ENCODE measurements around the gene DIPK1A. TPM values are rescaled to one million over a fixed set of nuclear protein-coding genes. Genes with fewer than 3 reads are reported as not detected.
A peak's percentile ranks its signal among the peaks of the same experiment; 100 is the strongest.

Gene DIPK1A
- total and polyA plus RNA-seq, 9 donors, result 5.9 to 11.0 (median 9.1) TPM

DNA sequence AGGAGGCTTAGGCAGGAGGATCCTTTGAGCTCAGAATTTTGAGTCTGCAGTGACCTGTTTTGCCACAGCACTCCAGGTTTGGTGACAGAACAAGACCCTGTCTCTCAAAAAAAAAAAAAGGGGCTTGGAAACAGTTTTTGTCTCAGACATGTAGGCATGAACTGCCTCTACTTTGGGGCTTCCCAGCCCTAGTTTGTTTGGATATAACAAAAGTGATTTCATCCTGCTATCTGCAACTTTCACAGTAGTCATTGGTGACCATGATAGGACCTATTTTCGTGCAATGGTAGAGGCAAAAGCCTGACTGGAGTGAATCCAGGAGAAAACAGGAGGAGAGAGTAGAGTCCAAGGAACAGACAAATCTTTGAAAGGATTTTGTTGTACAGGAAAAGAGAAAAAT, 156.0 kb downstream of the DIPK1A start:
- Histone ChIP-seq H3K4me3 (ENCODE audit: low read length) (no peak overlapping the region), H3K9me3 (replicated peaks; ENCODE audit: control insufficient read depth, low read depth, low read length) (no peaks in the 10 kb centered on the region), H3K27me3 (ENCODE audit: control insufficient read depth, insufficient read depth, low read length) (no peaks in the 10 kb centered on the region), H3K27ac (ENCODE audit: low read length) (peak overlapping the region; percentile 1), H3K36me3 (ENCODE audit: control insufficient read depth, insufficient read depth, low read length) (no peaks in the 10 kb centered on the region), H3K4me1 (ENCODE audit: control insufficient read depth, insufficient read depth, low read length) (no peaks in the 10 kb centered on the region)
- WGBS (ENCODE audit: insufficient coverage), result 75% methylated on average over 1 of the region's 1 CpG
- DNase-seq, result no peak

DNA sequence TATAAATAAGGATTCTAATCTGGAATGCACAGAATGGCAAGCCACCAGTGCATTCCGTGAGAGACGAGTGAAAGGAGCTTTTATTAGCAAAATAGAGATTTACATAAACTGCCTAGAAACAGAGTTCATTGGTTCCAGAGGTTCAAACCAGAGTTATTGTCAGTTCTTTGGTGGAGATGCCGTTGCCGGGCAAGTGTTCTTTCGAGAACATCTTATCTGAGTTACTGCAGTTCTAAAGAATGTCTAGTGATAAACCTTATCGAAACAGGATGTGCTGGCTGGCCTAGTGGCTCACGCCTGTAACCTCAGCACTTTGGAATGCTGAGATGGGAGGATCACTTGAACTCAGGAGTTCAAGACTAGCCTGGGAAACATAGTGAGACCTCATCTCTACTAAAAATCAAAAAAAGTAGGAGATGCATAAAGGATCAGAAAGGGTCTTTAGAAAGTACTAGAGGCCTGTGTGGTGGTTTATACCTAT, 156.5 kb downstream of the DIPK1A start:
- Histone ChIP-seq H3K27ac (ENCODE audit: low read length) (peak overlapping the region; percentile 1), H3K9me3 (replicated peaks; ENCODE audit: control insufficient read depth, low read depth, low read length) (no peaks in the 10 kb centered on the region), H3K27me3 (ENCODE audit: control insufficient read depth, insufficient read depth, low read length) (no peaks in the 10 kb centered on the region), H3K4me1 (ENCODE audit: control insufficient read depth, insufficient read depth, low read length) (no peaks in the 10 kb centered on the region), H3K4me3 (ENCODE audit: low read length) (no peak overlapping the region), H3K36me3 (ENCODE audit: control insufficient read depth, insufficient read depth, low read length) (no peaks in the 10 kb centered on the region)
- peak; percentile 69 for DNase-seq
- WGBS (ENCODE audit: insufficient coverage), result 38% methylated on average over 4 of the region's 7 CpGs

DNA sequence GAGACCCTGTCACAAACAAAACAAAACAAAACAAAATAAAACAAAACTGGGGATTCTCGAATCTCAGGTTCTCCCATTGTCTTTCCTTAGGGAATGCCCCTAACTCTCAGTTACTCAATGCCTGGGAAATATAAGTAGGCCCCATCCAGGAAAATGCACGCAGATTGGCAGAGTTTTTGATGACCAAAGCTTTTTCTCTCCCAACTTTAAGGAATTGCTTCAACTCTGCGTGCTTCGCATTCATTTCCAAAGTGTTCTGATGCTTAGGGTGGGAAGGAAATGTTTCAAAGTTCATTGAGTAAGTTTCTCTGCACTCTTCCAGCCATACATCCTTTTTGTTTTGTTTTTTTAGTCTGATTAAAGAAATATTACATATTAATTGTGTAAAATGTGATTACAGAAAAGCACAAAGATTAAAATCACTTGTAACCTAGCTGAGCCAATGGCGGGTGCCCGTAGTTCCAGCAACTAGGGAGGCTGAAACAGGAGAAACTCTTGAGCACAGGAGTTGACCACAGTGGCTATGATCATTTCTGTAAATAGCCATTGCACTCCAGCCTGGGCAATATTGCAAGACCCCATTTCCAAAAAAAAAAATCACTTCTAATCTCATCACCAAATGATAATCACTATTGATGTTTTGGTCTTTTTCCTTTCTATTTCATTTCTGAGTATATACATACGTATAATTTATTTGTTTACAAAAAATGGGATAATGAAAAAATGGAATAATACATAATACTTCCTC, 157.9 kb downstream of the DIPK1A start:
- H3K4me3 ChIP-seq (ENCODE audit: low read length), result no peak overlapping the region
- H3K36me3 ChIP-seq (ENCODE audit: control insufficient read depth, insufficient read depth, low read length), result no peaks in the 10 kb centered on the region
- no peaks in the 10 kb centered on the region for H3K4me1 ChIP-seq (ENCODE audit: control insufficient read depth, insufficient read depth, low read length)
- no peaks in the 10 kb centered on the region for H3K9me3 ChIP-seq (replicated peaks; ENCODE audit: control insufficient read depth, low read depth, low read length)
- H3K27ac ChIP-seq (ENCODE audit: low read length), result no peak overlapping the region
- no peaks in the 10 kb centered on the region for H3K27me3 ChIP-seq (ENCODE audit: control insufficient read depth, insufficient read depth, low read length)
- 83% methylated on average over 2 of the region's 7 CpGs for WGBS (ENCODE audit: insufficient coverage)
- DNase-seq, result no peak

DNA sequence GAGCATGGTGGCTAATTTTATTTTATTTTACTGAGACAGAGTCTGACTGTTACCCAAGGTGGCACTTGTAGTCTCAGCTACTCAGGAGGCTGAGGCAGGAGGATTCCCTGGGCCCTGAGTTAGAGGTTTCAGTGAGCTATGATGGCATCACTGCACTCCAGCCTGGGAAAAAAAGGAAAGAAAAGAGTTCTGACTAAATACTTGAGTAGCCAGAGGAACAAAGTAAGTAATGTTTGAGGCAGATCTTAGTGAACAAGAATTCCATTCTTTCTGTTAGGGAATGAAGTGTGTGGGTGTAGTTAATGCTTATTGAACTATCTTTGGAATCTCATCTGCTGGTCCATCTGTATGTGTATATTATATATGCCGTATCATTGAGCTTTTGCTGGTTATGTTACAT, 163.3 kb downstream of the DIPK1A start:
- Histone ChIP-seq H3K9me3 (replicated peaks; ENCODE audit: control insufficient read depth, low read depth, low read length) (no peaks in the 10 kb centered on the region), H3K4me3 (ENCODE audit: low read length) (no peak overlapping the region), H3K4me1 (ENCODE audit: control insufficient read depth, insufficient read depth, low read length) (peaks cover 2% of the 10 kb centered on the region), H3K27ac (ENCODE audit: low read length) (no peak overlapping the region), H3K27me3 (ENCODE audit: control insufficient read depth, insufficient read depth, low read length) (no peaks in the 10 kb centered on the region), H3K36me3 (ENCODE audit: control insufficient read depth, insufficient read depth, low read length) (no peaks in the 10 kb centered on the region)
- WGBS (ENCODE audit: insufficient coverage), result no CpG with 5 or more reads among the region's 1 CpG
- no peak for DNase-seq

DNA sequence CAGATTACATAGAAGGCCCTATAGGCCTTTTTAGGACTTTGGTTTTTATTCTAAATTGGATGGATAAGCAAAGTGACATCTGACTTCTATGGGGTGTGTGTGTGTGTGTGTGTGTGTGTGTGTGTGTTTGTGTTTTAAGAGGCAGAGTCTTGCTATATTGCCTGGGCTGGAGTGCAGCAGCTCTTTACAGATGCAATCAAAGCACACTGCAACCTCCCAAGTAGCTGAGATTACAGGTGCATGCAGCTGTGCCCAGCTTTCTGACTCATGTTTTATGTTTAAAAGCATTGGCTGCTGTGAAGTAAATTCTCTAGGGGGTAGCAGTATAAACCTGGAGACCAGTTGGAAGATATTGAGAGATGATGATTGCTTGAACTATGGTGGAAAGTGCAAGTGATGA, 164.0 kb downstream of the DIPK1A start:
- DNase-seq, result no peak
- Histone ChIP-seq H3K9me3 (replicated peaks; ENCODE audit: control insufficient read depth, low read depth, low read length) (no peaks in the 10 kb centered on the region), H3K4me1 (ENCODE audit: control insufficient read depth, insufficient read depth, low read length) (peaks cover 2% of the 10 kb centered on the region), H3K27ac (ENCODE audit: low read length) (no peak overlapping the region), H3K4me3 (ENCODE audit: low read length) (no peak overlapping the region), H3K27me3 (ENCODE audit: control insufficient read depth, insufficient read depth, low read length) (no peaks in the 10 kb centered on the region), H3K36me3 (ENCODE audit: control insufficient read depth, insufficient read depth, low read length) (no peaks in the 10 kb centered on the region)

DNA sequence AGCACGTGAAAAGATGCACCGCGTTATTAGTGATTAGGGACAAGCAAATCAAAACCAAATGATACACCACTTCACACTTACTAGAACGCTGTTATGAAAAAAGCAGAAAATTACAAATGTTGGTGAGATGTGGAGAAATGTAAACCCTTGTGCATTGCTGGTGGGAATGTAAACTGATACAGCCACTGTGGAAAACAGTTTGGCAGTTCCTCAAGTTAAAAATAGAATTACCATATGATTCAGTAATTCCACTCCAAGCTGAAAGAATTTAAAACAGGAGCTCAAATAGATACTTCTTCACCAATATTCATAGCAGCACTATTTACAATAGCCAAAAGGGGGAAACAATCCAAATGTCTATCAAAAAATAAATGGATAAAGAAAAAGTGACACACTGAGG, 166.1 kb downstream of the DIPK1A start:
- Histone ChIP-seq H3K9me3 (replicated peaks; ENCODE audit: control insufficient read depth, low read depth, low read length) (no peaks in the 10 kb centered on the region), H3K27ac (ENCODE audit: low read length) (no peak overlapping the region), H3K36me3 (ENCODE audit: control insufficient read depth, insufficient read depth, low read length) (no peaks in the 10 kb centered on the region), H3K4me1 (ENCODE audit: control insufficient read depth, insufficient read depth, low read length) (peaks cover 2% of the 10 kb centered on the region), H3K27me3 (ENCODE audit: control insufficient read depth, insufficient read depth, low read length) (no peaks in the 10 kb centered on the region), H3K4me3 (ENCODE audit: low read length) (no peak overlapping the region)
- peak; percentile 51 for DNase-seq
- no CpG with 5 or more reads among the region's 4 CpGs for WGBS (ENCODE audit: insufficient coverage)

DNA sequence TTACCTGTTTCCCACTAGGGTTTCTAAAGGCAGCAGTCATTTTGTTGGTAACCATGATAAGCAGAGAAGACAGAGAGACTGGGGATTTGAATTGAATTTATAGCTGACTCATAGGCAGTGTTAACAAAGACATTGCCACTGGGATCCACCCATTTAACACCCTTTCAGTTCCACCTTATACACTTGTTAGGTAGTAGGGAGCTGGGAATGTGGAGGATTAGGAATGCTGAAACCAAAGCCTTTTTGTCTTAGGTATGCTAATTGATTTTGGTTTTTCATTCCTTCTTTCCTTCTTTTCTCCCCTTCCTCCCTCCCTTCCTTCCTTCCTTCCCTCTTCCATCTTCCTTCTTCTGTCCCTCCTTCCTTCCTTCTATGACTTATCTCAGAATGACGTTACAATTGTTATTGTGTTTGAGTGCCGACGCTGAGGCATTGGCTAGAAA, 168.9 kb downstream of the DIPK1A start:
- Histone ChIP-seq H3K27ac (ENCODE audit: low read length) (no peak overlapping the region), H3K4me1 (ENCODE audit: control insufficient read depth, insufficient read depth, low read length) (peaks cover 2% of the 10 kb centered on the region), H3K9me3 (replicated peaks; ENCODE audit: control insufficient read depth, low read depth, low read length) (no peaks in the 10 kb centered on the region), H3K36me3 (ENCODE audit: control insufficient read depth, insufficient read depth, low read length) (no peaks in the 10 kb centered on the region), H3K4me3 (ENCODE audit: low read length) (no peak overlapping the region), H3K27me3 (ENCODE audit: control insufficient read depth, insufficient read depth, low read length) (no peaks in the 10 kb centered on the region)
- no CpG with 5 or more reads among the region's 3 CpGs for WGBS (ENCODE audit: insufficient coverage)
- no peak for DNase-seq

Other genes starting within 250 kb of the DIPK1A start
- 31.7 TPM for gene EVI5, start 176.4 kb downstream of the DIPK1A start, total RNA-seq
- 10 to 100 TPM in 7 of 8 donors, 1 to 10 TPM in 1; 9.3 to 18.4 (median 13.2) TPM for gene EVI5, start 176.4 kb downstream of the DIPK1A start, polyA plus RNA-seq (ENCODE audit: insufficient read depth in 1 of 8, insufficient read length in 8 of 8, low replicate concordance in 1 of 8)
- 3,441 TPM for gene RPL5, start 129.4 kb downstream of the DIPK1A start, total RNA-seq
- 1,000 to 10,000 TPM; 2,573 to 3,024 (median 2,782) TPM for gene RPL5, start 129.4 kb downstream of the DIPK1A start, polyA plus RNA-seq (ENCODE audit: insufficient read depth in 1 of 8, insufficient read length in 8 of 8, low replicate concordance in 1 of 8)
- gene MTF2, start 117.8 kb upstream of the DIPK1A start, total RNA-seq, result 27.0 TPM
- 10 to 100 TPM; 19.1 to 24.9 (median 20.6) TPM for gene MTF2, start 117.8 kb upstream of the DIPK1A start, polyA plus RNA-seq (ENCODE audit: insufficient read depth in 1 of 8, insufficient read length in 8 of 8, low replicate concordance in 1 of 8)
- 18.2 TPM for gene TMED5, start 219.0 kb upstream of the DIPK1A start, total RNA-seq
- gene TMED5, start 219.0 kb upstream of the DIPK1A start, polyA plus RNA-seq (ENCODE audit: insufficient read depth in 1 of 8, insufficient read length in 8 of 8, low replicate concordance in 1 of 8), result 10 to 100 TPM; 19.6 to 28.5 (median 24.3) TPM
- 6.9 TPM for gene CCDC18, start 219.3 kb upstream of the DIPK1A start, total RNA-seq
- 1 to 10 TPM; 4.5 to 8.1 (median 5.3) TPM for gene CCDC18, start 219.3 kb upstream of the DIPK1A start, polyA plus RNA-seq (ENCODE audit: insufficient read depth in 1 of 8, insufficient read length in 8 of 8, low replicate concordance in 1 of 8)